ENCODE data around the gene BAX.

DNA sequence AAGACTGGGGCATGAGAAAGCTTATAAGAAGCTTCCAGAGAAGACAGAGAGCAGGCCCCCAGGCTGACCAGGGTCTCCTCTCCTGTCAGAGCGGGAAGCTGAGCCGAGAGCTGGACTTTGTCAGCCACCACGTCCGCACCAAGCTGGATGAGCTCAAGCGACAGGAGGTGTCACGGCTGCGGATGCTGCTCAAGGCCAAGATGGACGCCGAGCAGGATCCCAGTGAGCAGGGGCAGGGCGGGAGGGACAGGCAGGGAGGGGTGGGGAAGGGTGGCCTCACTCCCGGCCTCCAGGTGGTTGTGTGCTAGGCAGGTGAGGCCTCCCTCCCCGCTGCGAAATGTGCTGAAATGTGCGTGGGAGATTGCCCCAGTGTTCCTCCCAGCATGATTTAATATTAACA, 49.0 kb upstream of the BAX start:
- TF ChIP-seq, protein P1, sequence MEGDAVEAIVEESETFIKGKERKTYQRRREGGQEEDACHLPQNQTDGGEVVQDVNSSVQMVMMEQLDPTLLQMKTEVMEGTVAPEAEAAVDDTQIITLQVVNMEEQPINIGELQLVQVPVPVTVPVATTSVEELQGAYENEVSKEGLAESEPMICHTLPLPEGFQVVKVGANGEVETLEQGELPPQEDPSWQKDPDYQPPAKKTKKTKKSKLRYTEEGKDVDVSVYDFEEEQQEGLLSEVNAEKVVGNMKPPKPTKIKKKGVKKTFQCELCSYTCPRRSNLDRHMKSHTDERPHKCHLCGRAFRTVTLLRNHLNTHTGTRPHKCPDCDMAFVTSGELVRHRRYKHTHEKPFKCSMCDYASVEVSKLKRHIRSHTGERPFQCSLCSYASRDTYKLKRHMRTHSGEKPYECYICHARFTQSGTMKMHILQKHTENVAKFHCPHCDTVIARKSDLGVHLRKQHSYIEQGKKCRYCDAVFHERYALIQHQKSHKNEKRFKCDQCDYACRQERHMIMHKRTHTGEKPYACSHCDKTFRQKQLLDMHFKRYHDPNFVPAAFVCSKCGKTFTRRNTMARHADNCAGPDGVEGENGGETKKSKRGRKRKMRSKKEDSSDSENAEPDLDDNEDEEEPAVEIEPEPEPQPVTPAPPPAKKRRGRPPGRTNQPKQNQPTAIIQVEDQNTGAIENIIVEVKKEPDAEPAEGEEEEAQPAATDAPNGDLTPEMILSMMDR (IDR thresholded peaks at IDR 0.05), result no peak
- no peak for TF ChIP-seq POLR2A (IDR thresholded peaks at IDR 0.05)

Data from adrenal gland (tissue), 5 donors.